ENCODE results near the gene PPIB. TPM values are rescaled to one million over a fixed set of nuclear protein-coding genes. Genes with fewer than 3 reads are reported as not detected.

The PPIB gene
- total RNA-seq, 4 donors from 2014 or later = 1,046 to 3,819 (median 1,394) TPM

DNA sequence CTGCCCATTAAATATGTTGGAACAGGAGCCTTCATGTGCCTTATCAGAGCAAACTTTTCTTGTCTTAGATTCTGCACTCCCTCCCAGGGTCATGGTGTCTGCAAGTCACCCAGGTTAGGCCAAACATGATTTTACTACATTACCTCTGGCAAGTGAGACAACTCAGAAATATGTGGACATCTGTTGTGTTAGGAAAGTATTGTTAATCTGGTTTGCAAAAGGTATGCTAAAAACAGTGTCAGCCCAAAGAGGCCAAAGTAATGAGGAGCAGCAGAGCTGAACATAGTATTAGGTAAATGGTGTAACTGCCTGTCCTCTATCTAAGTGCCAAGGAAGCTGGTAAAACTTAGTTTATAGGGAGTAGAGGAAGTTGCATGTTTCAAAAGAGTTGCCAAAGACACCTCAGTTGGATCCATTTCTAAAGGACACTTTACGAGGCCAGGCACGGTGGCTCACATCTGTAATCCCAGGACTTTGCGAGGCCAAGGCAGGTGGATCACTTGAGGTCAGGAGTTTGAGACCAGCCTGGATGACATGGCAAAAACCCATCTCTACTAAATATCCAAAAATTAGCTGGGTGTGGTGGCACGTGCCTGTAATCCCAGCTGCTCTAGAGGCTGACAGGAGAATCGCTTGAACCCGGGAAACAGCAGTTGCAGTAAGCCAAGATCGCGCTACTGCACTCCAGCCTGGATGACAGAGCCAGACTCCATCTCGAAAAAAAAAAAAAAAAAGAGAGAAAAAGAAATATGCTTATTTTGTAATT is 22.5 kb upstream of the PPIB start:
- Histone ChIP-seq H3K27ac (no peak overlapping the region), H3K36me3 (no peaks in the 10 kb centered on the region), H3K4me1 (peaks cover 0 to 4% of the 10 kb centered on the region in 2 donors), H3K4me3 (replicated peaks in 1 of 3) (no peak overlapping the region), H3K9me3 (no peaks in the 10 kb centered on the region), H3K27me3 (no peaks in the 10 kb centered on the region)
- no peak for TF ChIP-seq POLR2A (IDR thresholded peaks at IDR 0.05)
- TF ChIP-seq, protein P1, sequence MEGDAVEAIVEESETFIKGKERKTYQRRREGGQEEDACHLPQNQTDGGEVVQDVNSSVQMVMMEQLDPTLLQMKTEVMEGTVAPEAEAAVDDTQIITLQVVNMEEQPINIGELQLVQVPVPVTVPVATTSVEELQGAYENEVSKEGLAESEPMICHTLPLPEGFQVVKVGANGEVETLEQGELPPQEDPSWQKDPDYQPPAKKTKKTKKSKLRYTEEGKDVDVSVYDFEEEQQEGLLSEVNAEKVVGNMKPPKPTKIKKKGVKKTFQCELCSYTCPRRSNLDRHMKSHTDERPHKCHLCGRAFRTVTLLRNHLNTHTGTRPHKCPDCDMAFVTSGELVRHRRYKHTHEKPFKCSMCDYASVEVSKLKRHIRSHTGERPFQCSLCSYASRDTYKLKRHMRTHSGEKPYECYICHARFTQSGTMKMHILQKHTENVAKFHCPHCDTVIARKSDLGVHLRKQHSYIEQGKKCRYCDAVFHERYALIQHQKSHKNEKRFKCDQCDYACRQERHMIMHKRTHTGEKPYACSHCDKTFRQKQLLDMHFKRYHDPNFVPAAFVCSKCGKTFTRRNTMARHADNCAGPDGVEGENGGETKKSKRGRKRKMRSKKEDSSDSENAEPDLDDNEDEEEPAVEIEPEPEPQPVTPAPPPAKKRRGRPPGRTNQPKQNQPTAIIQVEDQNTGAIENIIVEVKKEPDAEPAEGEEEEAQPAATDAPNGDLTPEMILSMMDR (IDR thresholded peaks at IDR 0.05) = no peak
- intact Hi-C loops (cut with DNase I) = no loop called here
- WGBS, 2 donors = 90 to 95% methylated on average over 9 of the region's 9 CpGs
- no peak for DNase-seq

DNA sequence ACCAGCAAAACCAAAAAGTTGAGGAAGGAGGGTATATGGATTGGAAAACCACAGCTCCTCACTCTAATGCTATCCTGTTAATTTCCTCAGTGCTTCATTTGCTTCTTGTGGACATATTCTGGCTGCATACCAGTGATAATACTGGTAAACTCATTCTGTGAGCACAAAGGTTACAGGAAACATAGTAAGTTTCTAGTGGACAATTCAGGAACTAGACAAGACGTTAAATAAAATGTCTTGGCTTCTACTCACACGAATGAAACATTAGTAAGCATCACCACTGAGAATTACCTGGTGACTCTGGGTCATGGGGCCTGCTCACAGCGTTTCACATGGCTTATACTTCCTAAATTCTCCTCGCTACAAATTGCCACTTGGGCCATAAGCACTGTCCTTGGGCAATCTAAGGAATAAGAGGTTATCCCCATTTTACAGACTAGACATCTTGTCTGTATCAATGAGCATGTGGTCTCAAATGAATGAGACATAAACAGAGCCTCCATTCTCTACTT is 20.1 kb upstream of the PPIB start:
- intact Hi-C loops (cut with DNase I) = no loop called here
- H3K27ac ChIP-seq = no peak overlapping the region
- no peak overlapping the region for H3K4me3 ChIP-seq (replicated peaks in 1 of 3)
- H3K4me1 ChIP-seq = peaks cover 0 to 6% of the 10 kb centered on the region in 2 donors
- H3K9me3 ChIP-seq = no peaks in the 10 kb centered on the region
- H3K36me3 ChIP-seq = no peaks in the 10 kb centered on the region
- H3K27me3 ChIP-seq = no peaks in the 10 kb centered on the region
- no peak for DNase-seq
- no peak for TF ChIP-seq POLR2A (IDR thresholded peaks at IDR 0.05)
- 83 to 95% methylated on average over 4 of the region's 4 CpGs for WGBS, 2 donors

- Histone ChIP-seq H3K4me1 (peaks cover 0 to 6% of the 10 kb centered on the region in 2 donors), H3K9me3 (no peaks in the 10 kb centered on the region), H3K36me3 (no peaks in the 10 kb centered on the region), H3K4me3 (replicated peaks in 1 of 3) (no peak overlapping the region), H3K27me3 (no peaks in the 10 kb centered on the region), H3K27ac (peak overlapping the region in 1 of 3 donors; percentile 28)
- TF ChIP-seq, protein P1 (IDR thresholded peaks at IDR 0.05) = no peak
- no peak for TF ChIP-seq POLR2A (IDR thresholded peaks at IDR 0.05)
- peak; percentile 56 to 69 for DNase-seq
- 32 to 45% methylated on average over 8 of the region's 8 CpGs for WGBS, 2 donors
- intact Hi-C loops (cut with DNase I) = no loop called here
These were observed 17.5 kb upstream of the PPIB start for GRCh38 chr15:64180235-64180824.

GRCh38 chr15:64166102-64166890 is 3.5 kb upstream of the PPIB start:
- intact Hi-C loops (cut with DNase I) = no loop called here
- no peak for TF ChIP-seq POLR2A (IDR thresholded peaks at IDR 0.05)
- TF ChIP-seq, protein P1 (IDR thresholded peaks at IDR 0.05) = no peak
- Histone ChIP-seq H3K4me1 (peaks cover 8 to 17% of the 10 kb centered on the region in 2 donors), H3K27ac (no peak overlapping the region), H3K4me3 (replicated peaks in 1 of 3) (no peak overlapping the region), H3K9me3 (no peaks in the 10 kb centered on the region), H3K36me3 (peaks cover under 1 to 1% of the 10 kb centered on the region in 2 donors), H3K27me3 (no peaks in the 10 kb centered on the region)
- 95 to 96% methylated on average over 5 of the region's 5 CpGs for WGBS, 2 donors
- no peak for DNase-seq

GRCh38 chr15:64164436-64164835 is 1.6 kb upstream of the PPIB start:
- WGBS, 2 donors = 83 to 93% methylated on average over 4 of the region's 4 CpGs
- H3K36me3 ChIP-seq = peaks cover 18 to 19% of the 10 kb centered on the region in 2 donors
- no peak overlapping the region for H3K4me3 ChIP-seq (replicated peaks in 1 of 3)
- H3K27ac ChIP-seq = peak overlapping the region in 1 of 3 donors; percentile 42
- intact Hi-C loops (cut with DNase I) = loop anchor here (5.0 kb wide), 1 partner anchor 188 kb away; no protein-coding TSS in a partner anchor
- TF ChIP-seq, protein P1 (IDR thresholded peaks at IDR 0.05) = no peak
- no peak for DNase-seq
- no peaks in the 10 kb centered on the region for H3K27me3 ChIP-seq
- H3K4me1 ChIP-seq = peaks cover 23 to 35% of the 10 kb centered on the region in 2 donors
- no peaks in the 10 kb centered on the region for H3K9me3 ChIP-seq
